Activated CD4-positive, CD25-positive, alpha-beta regulatory T cell treated with anti-CD3 and anti-CD28 coated beads, Interleukin-2, amount 50 U/mL, for 24 hours (primary cell): ENCODE results near the gene PKP3.
"Not testable (repeated sequence)": the region's sequence is repeated elsewhere in the genome, so short reads cannot be mapped to it uniquely, and the experiment has no call there.

ENCODE experiments used
- ATAC-seq, 2 donors: fragments of 150-1000 bp; cut with Tn5 transposase; one replicate each; pipeline ENCODE4 v1.10.0; 2021; ENCODE audit warnings: mild to moderate bottlenecking in 1 of 2, moderate library complexity in 1 of 2

The PKP3 gene

GRCh38 chr11:394034-394857 is at the start of gene PKP3:
Gene PKP3, plus strand, starts transcription at chr11:394209. Its CDS starts 84 bp downstream, at chr11:394293.
- no peak for ATAC-seq

- ATAC-seq: no peak
Observed at GRCh38 chr11:344836-345578, 49.0 kb upstream of the PKP3 start.

GRCh38 chr11:346529-346928 is 47.5 kb upstream of the PKP3 start:
- ATAC-seq: no peak

GRCh38 chr11:349270-349954 is 44.6 kb upstream of the PKP3 start:
- ATAC-seq: not testable (repeated sequence)

GRCh38 chr11:350033-350722 is 43.8 kb upstream of the PKP3 start:
- ATAC-seq: not testable (repeated sequence)

- ATAC-seq: no peak
Observed at GRCh38 chr11:350723-351255, 43.2 kb upstream of the PKP3 start.

GRCh38 chr11:351411-351810 is 42.6 kb upstream of the PKP3 start:
- ATAC-seq: no peak

GRCh38 chr11:352456-353031 is 41.5 kb upstream of the PKP3 start:
- no peak for ATAC-seq

GRCh38 chr11:353179-353873 is 40.7 kb upstream of the PKP3 start:
- ATAC-seq: no peak

GRCh38 chr11:355581-356458 is 38.2 kb upstream of the PKP3 start:
- ATAC-seq: peak; percentile 59 to 69

- no peak for ATAC-seq
Observed at GRCh38 chr11:356610-357009, 37.4 kb upstream of the PKP3 start.

- no peak for ATAC-seq
Observed at GRCh38 chr11:357582-357981, 36.4 kb upstream of the PKP3 start.

GRCh38 chr11:358129-358800 is 35.7 kb upstream of the PKP3 start:
- no peak for ATAC-seq

- peak; percentile 62 to 68 for ATAC-seq
Observed at GRCh38 chr11:359181-359714, 34.8 kb upstream of the PKP3 start.

GRCh38 chr11:360326-361280 is 33.4 kb upstream of the PKP3 start:
- no peak for ATAC-seq

GRCh38 chr11:362642-363442 is 31.2 kb upstream of the PKP3 start:
- ATAC-seq: no peak

GRCh38 chr11:363443-363805 is 30.6 kb upstream of the PKP3 start:
- not testable (repeated sequence) for ATAC-seq
